Measurements from ENCODE around the gene PLEKHM2.
"Not testable (repeated sequence)": the region's sequence is repeated elsewhere in the genome, so short reads cannot be mapped to it uniquely, and the experiment has no call there.

PLEKHM2 gene

DNA sequence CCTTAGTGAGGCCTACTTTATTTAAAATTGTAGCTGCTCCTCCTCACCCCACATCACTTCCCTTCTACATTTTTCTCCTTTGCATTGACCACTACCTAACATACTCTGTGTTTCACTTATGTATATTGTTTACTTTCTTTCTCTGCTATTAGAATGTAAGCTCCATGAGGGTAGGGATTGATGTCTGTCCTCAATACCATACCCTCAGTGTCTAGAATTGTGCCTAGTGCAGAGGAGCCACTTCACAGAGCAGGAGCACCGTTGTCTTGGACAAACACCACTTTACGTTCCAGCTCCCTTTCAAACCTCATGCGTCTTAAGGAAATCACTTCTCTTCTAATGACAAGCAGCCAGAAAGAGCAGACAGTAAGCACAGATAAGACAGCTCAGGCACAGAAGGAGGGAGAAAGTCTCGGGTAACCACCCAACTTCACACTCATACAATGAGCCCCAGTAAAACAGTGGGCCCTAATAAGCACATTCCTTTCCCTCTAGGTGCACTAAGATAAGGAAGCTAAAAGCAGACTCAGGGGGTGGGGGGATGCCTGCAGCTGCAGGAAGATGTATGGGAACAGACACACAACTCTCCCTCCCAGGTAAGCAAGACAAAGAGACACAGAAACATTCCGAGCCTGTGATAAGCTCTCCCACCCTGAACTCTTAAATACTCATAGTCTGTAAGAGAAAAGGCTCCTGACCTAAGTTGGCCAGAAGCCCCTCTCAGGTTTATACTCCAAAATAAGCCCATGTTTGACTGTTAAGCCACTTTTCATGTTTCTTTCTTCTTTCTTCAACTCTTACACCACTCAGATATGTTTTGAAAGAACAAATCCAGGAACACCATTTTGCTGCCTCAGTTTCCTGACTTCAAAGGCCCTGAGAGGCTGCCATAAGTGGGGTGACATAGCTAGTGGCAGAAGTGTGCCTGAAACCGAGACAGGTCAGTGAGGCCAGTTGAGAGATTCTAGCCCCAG, 7.1 kb upstream of the PLEKHM2 start:
- DNase-seq, result no peak

GRCh38 chr1:15678578-15678977, 5.5 kb upstream of the PLEKHM2 start:
- peak in 1 of 2 donors; percentile 27 for DNase-seq

DNA sequence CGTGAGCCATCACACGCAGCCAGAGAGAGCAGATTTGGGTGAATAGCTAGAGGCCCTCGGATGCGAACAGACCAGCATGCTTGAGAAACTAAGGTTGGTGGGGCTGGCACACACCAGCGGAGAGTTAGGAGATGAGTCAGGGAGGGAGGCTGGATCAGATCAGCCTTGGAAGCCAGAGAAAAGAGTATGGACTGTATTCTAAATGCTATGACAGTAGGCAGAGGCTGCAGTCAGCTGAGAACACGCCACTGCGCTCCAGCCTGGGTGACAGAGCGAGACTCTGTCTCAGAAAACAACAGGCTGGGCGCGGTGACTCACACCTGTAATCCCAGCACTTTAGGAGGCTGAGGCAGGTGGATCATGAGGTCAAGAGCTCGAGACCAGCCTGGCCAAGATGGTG, 4.0 kb upstream of the PLEKHM2 start:
- no peak for DNase-seq

GRCh38 chr1:15680561-15681348, 3.4 kb upstream of the PLEKHM2 start:
- DNase-seq, result no peak

DNA sequence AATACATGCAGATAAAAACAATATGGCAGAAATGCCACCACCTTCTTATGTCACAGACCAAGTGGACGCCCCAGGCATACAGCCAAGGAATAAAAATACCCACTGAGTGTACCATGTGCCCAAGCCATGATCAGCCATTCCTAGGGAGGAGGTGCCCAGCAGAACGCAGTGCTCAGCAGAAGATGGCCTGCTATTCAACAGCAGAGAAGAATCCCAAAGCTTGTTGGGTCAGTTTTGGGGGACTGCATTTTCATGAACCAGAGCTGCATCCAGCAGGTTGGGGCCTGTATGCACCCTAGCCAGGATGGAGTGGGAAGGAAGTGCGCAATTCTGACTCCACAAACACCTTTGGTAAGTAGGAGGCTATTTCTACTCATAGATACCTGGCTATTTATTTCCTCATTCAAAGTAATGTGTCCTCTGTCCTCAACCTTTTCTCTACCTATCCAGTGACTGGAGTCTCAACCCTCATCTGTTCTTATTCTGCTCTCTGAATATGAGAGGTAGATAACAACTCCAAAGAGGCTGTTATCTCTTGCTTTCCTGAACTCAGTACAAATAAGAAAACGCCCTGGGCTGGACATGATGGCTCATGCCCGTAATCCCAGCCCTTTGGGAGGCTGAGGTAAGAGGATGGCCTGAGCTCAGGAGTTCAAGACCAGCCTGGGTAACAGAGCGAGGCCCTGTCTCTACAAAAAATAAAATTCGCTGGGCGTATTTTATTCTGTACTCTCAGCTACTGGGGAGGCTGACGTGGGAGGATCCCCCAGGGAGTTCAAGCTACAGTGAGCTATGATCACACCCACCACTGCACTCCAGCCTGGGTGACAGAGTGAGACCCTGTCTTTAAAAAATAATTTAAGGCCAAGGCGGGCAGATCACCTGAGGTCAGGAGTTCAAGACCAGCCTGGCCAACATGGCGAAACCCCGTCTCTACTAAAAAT, 2.5 kb upstream of the PLEKHM2 start:
- peak in 1 of 2 donors; percentile 69 for DNase-seq

DNA sequence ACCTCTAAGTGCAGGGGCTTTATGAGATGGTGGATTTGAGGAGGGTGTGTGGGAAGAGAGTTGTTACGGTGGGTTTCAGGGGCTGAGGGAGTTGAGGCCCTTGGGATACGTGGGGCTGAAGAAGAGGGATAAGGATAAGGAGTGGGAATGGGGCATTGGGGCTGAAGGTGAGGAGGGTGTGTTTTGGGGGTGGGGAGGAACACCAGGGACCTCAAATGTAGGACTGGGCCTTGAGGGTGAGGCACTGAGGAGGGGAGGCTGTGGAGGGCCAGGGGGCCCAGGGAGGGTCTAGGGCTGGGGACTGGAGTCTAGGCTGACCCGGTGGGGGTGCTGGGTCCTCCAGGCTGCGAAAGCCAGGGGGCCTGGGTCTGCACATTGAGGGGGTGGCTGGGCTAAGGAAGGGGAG, 1.2 kb upstream of the PLEKHM2 start:
- DNase-seq, result no peak

DNA sequence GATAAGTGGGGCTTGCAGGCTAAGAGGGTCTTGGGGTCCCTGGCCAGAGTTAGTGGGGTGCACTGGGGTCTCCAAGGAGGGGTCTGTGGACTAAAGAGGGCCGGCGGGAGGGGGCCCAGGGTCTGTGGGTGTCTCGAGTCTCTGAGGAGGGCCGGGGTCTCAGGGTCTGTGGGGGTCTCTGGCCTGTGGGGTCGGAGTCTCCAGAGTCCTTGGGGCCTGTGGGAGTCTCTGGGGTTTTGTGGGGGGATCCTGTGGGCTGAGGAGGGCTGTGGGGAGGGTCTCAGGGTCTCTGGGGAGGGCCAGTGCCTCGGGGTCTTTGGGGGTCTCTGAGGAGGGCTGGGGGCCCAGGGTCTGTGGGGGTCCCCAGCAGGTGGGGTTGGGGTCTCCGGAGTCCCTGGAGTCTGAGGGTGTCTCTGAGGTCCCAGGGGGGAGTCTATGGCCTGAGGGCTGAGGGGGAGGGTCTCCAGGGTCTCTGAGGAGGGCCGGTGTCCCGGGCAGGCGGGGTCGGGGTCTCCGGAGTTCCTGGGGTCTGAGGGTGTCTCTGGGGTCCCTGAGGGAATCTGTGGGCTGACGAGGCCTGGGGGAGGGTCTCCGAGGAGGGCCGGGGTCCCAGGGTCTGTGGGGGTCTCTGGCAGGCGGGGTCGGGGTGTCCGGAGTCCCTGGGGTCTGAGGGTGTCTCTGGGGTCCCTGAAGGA, 628 bp upstream of the PLEKHM2 start:
- DNase-seq, result no peak

DNA sequence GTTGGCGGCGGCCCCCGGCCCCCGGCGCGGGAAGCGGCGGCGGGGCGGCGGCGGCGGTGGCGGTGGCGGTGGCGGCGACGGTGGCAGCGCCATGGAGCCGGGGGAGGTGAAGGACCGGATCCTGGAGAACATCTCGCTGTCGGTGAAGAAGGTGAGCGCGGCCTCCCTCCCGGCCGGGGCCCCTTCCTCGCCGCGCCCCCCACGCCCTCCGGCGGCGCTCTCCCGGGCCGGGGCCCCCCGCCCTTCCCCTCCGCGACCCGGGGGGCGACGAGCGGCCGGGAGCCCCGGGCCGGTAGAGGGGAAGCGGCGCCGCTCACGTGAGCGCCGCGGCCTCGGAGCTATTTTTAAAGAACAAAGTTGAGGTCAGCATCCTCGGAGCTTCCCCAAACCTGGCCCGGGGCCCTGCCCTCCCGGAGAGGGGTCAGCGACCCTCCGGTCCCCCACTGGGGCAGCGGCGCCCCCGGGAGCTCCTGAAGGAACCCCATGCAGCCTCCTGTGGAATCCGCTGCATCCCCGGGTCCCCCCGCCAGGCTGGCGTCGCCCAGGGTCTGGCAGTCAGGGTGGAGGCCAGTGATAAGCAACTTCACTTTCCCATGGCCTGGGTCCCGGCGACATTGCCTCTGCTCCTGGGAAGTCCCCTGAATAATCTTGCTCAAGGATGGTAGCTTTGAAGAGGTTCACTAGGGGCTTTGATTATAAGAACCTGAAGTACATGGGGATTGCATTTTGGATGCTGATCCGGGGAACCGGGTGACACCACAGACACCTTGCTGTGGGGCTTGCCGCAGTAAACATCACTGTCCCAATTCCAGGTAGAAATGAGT, 560 bp downstream of the PLEKHM2 start:
- peak; percentile 47 to 48 for DNase-seq

GRCh38 chr1:15685820-15686219, 1.7 kb downstream of the PLEKHM2 start:
- DNase-seq, result no peak

- DNase-seq, result no peak
Observed at GRCh38 chr1:15687446-15687845, 3.3 kb downstream of the PLEKHM2 start.

DNA sequence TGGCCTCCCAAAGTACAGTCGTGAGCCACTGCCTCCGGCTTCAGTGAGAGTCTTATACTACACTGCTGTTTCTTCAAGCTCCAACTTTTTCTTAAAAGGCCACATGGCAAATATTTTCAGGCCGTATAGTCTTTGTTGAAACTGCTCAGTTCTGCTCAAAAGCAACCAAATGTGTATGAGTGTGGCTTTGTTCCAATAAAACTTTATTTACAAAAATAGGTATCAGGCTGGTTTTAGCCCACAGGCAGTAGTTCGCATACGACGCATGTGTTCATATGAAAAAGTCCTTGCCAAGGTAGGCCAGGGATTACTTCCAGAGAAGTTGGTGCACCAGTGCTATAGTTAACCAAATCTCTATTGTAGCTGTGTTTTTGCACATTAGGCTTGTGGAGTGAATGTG, 6.2 kb downstream of the PLEKHM2 start:
- DNase-seq, result no peak

DNA sequence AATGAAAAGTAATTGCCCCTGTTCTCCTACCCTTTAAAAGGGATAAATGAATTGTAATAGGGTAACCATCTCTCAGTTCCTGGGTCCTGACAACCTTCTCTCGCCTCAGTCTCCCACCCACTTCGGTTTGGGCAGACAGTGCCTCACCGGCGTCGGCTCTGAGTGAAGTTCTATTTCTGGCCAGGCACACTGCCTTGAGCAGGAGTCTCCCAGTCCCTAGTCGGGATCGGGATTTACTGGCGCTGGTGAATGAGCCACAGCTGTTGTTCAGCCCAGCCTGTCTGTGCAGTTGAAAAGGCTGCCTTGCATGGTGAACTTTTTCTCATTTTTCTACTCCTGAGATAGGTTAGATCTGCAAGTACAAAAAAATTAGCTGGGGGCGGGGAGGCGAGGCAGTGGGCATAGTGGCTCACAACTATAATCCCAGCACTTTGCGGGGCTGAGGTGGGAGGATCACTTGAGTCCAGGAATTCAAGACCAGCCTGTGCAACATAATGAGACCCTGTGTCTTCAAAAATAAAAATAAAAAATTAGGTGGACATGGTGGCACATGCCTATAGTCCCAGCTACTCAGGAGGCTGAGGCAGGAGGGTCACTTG, 7.4 kb downstream of the PLEKHM2 start:
- no peak for DNase-seq

GRCh38 chr1:15692121-15692682, 8.1 kb downstream of the PLEKHM2 start:
- DNase-seq, result no peak

DNA sequence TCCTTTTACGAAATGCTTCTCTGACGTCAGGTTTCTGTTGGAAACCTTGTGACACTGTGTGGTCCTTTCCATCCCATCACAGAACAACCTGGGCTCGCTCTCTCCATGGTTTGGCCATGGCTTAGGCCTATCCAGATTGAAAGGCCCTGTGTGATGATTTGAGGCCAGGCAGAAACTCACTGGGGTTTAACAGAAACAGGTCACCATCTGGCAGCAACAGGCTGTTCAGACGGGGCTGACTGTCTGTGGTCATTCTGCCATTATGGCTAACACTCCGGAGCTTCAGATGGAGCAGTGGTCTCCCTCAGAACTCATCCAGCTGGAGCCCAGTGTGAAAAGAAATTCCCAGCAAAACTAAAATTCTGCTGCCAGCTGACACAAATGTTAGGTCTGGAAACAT, 9.3 kb downstream of the PLEKHM2 start:
- DNase-seq, result no peak

DNA sequence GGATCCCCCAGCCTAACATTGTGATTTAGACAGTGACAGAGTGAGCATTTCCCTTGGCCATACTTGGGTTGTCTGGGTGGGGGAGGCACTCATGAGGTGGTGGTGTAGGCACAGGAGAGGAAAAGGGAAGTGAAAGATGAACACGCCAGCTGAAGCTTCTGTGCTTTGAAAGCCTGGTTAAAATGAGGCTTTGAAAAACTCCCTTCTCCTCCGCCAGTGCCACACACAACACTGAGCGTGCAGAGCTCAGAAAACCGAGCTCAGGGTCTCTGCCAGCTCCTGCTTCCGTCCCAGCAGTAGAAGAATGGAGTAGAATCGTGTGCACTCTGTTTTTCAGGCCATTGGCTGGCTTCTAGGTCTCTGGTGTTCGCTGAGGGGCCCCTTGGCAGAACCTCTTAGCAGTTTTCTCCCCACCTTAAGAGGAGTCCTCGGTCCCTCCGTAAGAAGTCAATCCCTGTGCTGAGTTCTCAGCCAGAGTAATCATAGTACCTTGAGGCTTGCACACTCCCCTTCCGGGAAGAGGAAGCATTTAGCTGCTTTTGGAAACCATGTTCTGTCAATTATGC, 12.9 kb downstream of the PLEKHM2 start:
- peak; percentile 46 to 68 for DNase-seq

- no peak for DNase-seq
Observed at GRCh38 chr1:15698201-15698600, 14.1 kb downstream of the PLEKHM2 start.

DNA sequence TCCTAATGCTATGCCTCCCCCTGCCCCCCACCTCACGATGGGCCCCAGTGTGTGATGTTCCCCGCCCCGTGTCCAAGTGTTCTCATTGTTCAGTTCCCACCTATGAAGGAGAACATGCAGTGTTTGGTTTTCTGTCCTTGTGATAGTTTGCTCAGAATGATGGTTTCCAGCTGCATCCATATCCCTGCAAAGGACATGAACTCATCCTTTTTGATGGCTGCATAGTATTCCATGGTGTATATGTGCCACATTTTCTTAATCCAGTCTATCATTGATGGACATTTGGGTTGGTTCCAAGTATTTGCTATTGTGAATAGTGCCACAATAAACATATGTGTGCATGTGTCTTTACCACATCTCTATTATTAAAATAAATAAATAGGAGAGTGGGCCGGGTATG, 15.2 kb downstream of the PLEKHM2 start:
- not testable (repeated sequence) for DNase-seq

DNA sequence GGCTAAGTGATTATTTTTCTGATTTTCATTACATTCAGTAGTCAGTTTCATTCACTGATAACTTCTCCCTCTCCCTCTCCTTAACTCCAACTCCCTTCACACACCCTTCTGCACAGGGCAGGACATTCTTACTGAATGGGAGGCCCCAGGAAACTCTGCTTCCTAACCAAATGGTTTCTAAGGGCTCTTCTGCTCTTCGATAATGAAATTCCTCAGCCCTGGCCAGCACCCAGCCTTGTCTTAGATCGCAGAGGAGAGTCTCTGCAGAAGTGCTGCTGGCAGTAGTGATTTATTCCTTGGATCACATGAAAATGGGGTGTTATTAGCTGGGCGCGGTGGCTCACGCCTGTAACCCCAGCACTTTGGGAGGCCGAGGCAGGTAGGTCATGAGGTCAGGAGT, 16.4 kb downstream of the PLEKHM2 start:
- DNase-seq, result no peak

DNA sequence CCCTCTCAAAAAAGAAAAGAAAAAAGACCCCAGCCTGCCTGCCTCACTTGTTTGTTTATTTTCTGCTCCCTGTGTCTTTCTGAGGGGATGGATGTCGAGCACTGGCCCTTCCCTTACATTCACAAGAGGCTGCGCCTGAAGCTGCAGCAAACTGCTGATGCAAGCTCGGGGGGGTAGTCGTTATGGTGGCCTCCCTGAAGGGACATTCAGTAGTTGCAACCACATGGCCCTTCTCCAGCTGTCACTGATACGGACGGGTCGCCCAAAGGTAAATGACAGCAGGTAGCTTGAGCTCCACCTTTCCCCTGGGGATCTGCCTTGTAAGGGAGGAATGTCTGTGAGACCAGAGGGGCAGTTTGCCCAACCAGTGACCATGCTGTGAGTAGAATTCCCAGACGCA, 17.7 kb downstream of the PLEKHM2 start:
- DNase-seq, result no peak

Data from CD4-positive, alpha-beta T cell treated with Interleukin-1 beta for 1 hour (primary cell).